NCI-H345 treated with DMSO at 0.1 percent for 48 hours (cell line): Measurements from ENCODE around the gene FAM53A.

Experiments used
- DNase-seq: peaks from one replicate; lab custom pipeline; 2025; ENCODE audit not compliant: unreplicated experiment; lab: John Stamatoyannopoulos, UW

FAM53A gene

GRCh38 chr4:1683736-1684505 lies at the start of gene FAM53A:
TSS of gene FAM53A (minus strand) at chr4:1684313. CDS start at chr4:1668741, 15,572 bp downstream.
- peak; percentile 30 for DNase-seq

- no peak for DNase-seq
These were observed 48.8 kb upstream of the FAM53A start for GRCh38 chr4:1732911-1733310.

GRCh38 chr4:1731180-1731579 lies 47.1 kb upstream of the FAM53A start:
- no peak for DNase-seq

GRCh38 chr4:1730532-1731135 lies 46.5 kb upstream of the FAM53A start:
- no peak for DNase-seq

GRCh38 chr4:1728061-1728980 lies 44.2 kb upstream of the FAM53A start:
- no peak for DNase-seq

- no peak for DNase-seq
These were observed 43.3 kb upstream of the FAM53A start for GRCh38 chr4:1727117-1728031.

- peak; percentile 14 for DNase-seq
These were observed 42.2 kb upstream of the FAM53A start for GRCh38 chr4:1726146-1726934.

- DNase-seq = no peak
These were observed 41.4 kb upstream of the FAM53A start for GRCh38 chr4:1725521-1725920.

GRCh38 chr4:1723131-1723801 lies 39.2 kb upstream of the FAM53A start:
- DNase-seq = no peak

- no peak for DNase-seq
These were observed 38.5 kb upstream of the FAM53A start for GRCh38 chr4:1722551-1723118.

- no peak for DNase-seq
These were observed 37.8 kb upstream of the FAM53A start for GRCh38 chr4:1721666-1722550.

- peak; percentile 78 for DNase-seq
These were observed 37.0 kb upstream of the FAM53A start, which contains the start of the genes TACC3 and TMEM129 for GRCh38 chr4:1721003-1721665. TSS of gene TACC3 (plus strand) at chr4:1721521. CDS start at chr4:1723422, 1,901 bp downstream. TSS of gene TMEM129 (minus strand) at chr4:1721323. CDS start at chr4:1720837, 486 bp downstream.

- no peak for DNase-seq
These were observed 36.3 kb upstream of the FAM53A start for GRCh38 chr4:1720163-1720983.

GRCh38 chr4:1718095-1718850 lies 34.2 kb upstream of the FAM53A start:
- DNase-seq = no peak
